ENCODE measurements around the gene CARS1. TPM values are rescaled to one million over a fixed set of nuclear protein-coding genes. Genes with fewer than 3 reads are reported as not detected.
"Not testable (repeated sequence)": the region's sequence is repeated elsewhere in the genome, so short reads cannot be mapped to it uniquely, and the experiment has no call there.

CARS1 gene
- total RNA-seq, 1 donor from 2014 or later: 51.8 TPM

DNA sequence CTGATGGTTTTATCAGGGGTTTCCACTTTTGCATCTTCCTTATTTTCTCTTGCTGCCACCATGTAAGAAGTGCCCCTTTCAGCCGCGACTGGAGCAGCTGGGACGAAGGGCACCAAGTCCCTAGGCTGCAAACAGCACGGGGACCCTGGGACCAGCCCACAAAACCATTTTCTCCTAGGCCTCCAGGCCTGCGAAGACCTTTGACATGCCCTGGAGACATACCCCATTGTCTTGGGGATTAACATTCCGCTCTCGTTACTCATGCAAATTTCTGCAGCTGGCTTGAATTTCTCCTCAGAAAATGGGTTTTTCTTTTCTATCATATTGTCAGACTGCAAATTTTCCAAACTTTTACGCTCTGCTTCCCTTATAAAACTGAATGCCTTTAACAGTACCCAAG lies 6.7 kb upstream of the CARS1 start:
- H3K4me1 Mint-ChIP-seq (ENCODE audit: low read depth); H3K36me3 Mint-ChIP-seq (ENCODE audit: low read depth); H3K27ac Mint-ChIP-seq; DNase-seq (ENCODE audit: low spot score); intact Hi-C loops (cut with micrococcal nuclease); H3K4me3 Mint-ChIP-seq (ENCODE audit: low read depth); H3K9me3 Mint-ChIP-seq: not testable (repeated sequence)
- peaks cover 18% of the 10 kb centered on the region for H3K27me3 Mint-ChIP-seq (ENCODE audit: low read depth)

DNA sequence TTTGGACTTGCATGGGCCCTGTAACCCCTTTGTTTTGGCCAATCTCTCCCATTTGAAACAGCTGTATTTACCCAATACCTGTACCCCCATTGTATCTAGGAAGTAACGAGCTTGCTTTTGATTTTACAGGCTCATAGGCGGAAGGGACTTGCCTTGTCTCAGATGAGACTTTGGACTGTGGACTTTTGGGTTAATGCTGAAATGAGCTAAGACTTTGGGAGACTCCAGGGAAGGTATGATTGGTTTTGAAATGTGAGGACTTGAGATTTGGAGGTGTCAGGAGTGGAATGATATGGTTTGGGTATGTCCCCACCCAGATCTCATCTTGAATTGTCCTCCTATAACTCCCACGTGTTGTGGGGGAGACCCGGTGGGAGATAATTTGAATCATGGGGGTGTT lies 6.2 kb upstream of the CARS1 start:
- H3K27me3 Mint-ChIP-seq (ENCODE audit: low read depth): peaks cover 18% of the 10 kb centered on the region
- H3K9me3 Mint-ChIP-seq; intact Hi-C loops (cut with micrococcal nuclease); H3K27ac Mint-ChIP-seq; H3K36me3 Mint-ChIP-seq (ENCODE audit: low read depth); H3K4me1 Mint-ChIP-seq (ENCODE audit: low read depth); H3K4me3 Mint-ChIP-seq (ENCODE audit: low read depth); DNase-seq (ENCODE audit: low spot score): not testable (repeated sequence)

DNA sequence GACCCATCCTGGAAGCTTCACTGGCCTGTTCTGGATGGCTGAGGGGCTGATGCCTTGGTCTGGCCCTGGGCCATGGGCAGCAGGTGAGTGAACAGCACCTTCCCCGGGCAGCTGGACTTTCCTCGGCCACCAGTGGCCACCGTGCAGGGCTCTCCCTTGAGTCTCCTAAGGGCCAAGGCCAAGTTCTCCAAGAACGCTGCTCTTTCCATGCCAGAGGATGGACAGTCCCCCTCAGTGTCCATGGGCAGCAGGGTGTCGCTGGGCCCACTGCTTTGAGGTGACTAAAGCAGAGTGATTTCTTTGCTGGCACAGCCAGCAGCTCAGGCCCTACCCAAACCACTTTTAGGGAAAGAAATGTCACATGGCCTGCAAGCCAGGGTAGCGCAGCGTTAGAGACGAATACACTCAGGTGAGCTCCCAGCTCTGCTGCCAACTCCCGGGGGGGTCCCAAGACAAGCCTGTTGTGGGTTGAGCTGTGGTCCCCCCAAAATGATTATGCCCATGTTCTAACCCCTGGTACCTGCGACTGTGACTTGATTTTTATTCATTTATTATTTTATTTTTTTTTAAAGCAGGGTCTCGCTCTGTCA lies 3.3 kb upstream of the CARS1 start:
- Mint-ChIP-seq H3K27ac (no peak overlapping the region), H3K9me3 (no peaks in the 10 kb centered on the region), H3K4me3 (ENCODE audit: low read depth) (no peak overlapping the region)

DNA sequence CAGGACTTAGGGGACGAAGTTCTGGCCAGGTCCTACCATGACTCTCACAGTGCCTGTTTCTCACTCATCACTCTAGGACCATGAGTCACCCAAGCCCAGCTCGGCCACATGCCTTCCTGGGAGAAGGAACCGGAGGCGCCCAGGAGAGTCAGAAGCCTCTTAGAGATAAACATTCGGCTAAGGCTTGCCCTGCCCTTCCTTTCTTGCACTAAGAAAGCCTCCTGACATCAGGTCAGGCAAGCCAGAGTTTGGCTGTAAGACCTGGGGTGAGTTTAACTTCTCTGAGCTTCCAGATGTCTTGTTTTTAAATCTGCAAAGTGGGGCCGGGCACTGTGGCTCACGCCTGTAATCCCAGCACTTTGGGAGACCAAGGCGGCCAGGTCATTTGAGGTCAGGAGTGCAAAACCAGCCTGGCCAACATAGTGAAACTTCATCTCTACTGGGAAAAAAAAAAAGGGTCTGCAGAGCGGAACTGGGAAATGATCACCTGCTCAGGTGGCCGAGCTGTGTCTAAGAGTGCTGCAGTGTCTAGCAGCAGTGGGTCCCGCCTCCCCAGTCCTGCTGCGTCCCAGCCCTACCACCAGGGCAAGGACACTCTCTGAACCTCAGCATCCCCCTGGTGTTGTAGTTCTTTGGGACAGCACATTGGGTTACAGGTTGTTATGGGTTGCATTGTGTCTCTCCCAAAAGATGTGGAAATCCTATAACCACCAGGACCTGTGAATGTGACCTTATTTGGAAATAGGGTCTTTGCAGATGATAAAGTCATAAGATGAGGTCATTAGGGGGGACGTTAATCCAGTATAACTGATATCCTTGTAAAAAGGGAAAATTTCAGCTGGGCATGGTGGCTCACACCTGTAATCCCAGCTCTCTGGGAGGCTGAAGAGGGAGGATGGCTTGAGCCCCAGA lies 1.8 kb upstream of the CARS1 start:
- DNase-seq (ENCODE audit: low spot score): no peak
- Mint-ChIP-seq H3K4me3 (ENCODE audit: low read depth) (peak overlapping the region; percentile 46), H3K36me3 (ENCODE audit: low read depth) (peaks cover 3% of the 10 kb centered on the region), H3K27ac (no peak overlapping the region), H3K9me3 (no peaks in the 10 kb centered on the region), H3K27me3 (ENCODE audit: low read depth) (peaks cover under 1% of the 10 kb centered on the region), H3K4me1 (ENCODE audit: low read depth) (peaks cover 18% of the 10 kb centered on the region)
- intact Hi-C loops (cut with micrococcal nuclease): no loop called here

More for the DNA sequence above, 3.3 kb upstream of the CARS1 start:
- no peak for DNase-seq (ENCODE audit: low spot score)
- no peaks in the 10 kb centered on the region for H3K36me3 Mint-ChIP-seq (ENCODE audit: low read depth)
- intact Hi-C loops (cut with micrococcal nuclease): no loop called here
- peaks cover 10% of the 10 kb centered on the region for H3K4me1 Mint-ChIP-seq (ENCODE audit: low read depth)
- peaks cover 9% of the 10 kb centered on the region for H3K27me3 Mint-ChIP-seq (ENCODE audit: low read depth)

DNA sequence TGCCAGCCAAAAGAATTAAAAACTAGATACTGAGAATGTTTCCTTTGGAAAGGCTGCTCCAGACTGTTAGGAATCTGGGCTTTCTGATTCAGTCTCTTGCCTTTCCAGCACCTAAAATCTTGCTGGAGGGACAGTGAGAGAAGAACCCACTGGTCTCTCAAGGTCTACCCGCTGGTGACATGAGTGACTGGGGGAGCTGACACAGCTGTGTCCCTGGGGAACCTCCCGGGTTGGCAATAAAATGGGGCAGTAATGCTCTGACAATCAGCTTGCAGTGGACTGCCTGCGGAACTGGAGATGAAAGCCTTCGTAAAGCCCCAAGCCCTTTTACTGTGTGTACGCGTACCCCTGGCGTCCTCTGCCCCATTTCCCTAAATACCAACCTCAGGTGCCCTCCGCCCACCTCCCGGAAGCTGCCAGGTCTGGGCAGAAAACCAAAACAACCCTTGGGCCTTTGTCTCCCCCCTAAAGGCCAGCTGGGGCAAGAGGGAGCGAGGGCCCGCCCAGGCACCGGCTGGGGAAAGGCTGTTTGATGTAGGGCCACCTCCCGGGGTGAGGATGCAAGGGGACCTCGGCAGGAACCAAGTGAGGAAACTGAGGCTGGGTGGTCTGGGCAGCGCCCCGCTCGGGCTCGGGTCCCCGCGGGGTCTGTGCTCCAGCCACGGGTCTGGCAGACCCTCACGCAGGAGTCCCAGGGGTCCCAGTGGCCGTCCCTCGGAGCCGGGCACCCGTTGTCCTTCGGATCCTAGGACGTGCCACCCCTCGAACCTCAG lies 741 bp downstream of the CARS1 start:
- peak overlapping the region; percentile 76 for H3K27ac Mint-ChIP-seq
- H3K4me1 Mint-ChIP-seq (ENCODE audit: low read depth): peaks cover 25% of the 10 kb centered on the region
- no peaks in the 10 kb centered on the region for H3K27me3 Mint-ChIP-seq (ENCODE audit: low read depth)
- intact Hi-C loops (cut with micrococcal nuclease): loop anchor here (1.0 kb wide), 1 partner anchor 64 kb away; the partner anchor contains the start of gene NAP1L4
- peaks cover 10% of the 10 kb centered on the region for H3K36me3 Mint-ChIP-seq (ENCODE audit: low read depth)
- peak overlapping the region; percentile 82 for H3K4me3 Mint-ChIP-seq (ENCODE audit: low read depth)
- H3K9me3 Mint-ChIP-seq: no peaks in the 10 kb centered on the region
- DNase-seq (ENCODE audit: low spot score): no peak

DNA sequence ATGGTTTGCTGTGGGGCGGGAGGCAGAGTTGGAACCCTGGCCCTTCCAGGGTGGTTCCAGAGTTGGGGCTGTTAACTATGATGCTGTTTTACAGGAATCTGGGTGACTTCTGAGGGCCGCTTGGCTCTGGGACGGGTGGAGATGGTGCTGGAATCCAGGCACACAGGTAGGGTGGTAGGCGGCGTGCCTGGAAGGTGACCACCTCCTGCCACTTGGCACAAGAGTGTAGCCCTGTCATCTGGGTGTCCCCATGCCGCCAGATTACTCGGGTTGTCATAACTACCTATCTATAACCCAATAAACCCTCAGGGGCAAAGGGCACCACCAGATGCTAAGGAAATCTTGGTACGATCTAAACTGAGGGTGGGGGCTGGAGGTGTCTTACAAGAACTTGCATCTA lies 1.3 kb downstream of the CARS1 start:
- peaks cover 26% of the 10 kb centered on the region for H3K4me1 Mint-ChIP-seq (ENCODE audit: low read depth)
- H3K36me3 Mint-ChIP-seq (ENCODE audit: low read depth): peaks cover 10% of the 10 kb centered on the region
- peak overlapping the region; percentile 63 for H3K27ac Mint-ChIP-seq
- no peaks in the 10 kb centered on the region for H3K9me3 Mint-ChIP-seq
- H3K4me3 Mint-ChIP-seq (ENCODE audit: low read depth): peak overlapping the region; percentile 82
- intact Hi-C loops (cut with micrococcal nuclease): no loop called here
- no peaks in the 10 kb centered on the region for H3K27me3 Mint-ChIP-seq (ENCODE audit: low read depth)
- no peak for DNase-seq (ENCODE audit: low spot score)

DNA sequence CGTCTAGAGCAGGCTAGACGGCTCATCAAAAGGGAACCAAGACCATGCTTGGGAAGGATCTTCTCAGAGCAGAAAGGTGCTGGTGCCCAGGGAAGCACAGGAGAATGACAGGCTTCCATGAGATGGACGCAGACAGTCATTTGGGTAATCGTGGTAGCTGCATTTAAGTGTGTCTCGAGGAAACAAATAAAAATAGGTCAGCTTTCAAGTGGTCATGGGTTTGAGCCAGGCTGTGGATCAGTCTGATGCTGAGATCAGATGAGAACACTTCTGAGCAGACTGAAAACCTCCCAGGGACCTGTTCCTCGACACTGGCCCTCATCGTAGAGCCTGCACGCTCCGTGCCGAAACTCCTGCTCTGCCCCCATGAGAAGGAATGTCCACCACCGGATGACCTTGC lies 4.7 kb downstream of the CARS1 start:
- no peaks in the 10 kb centered on the region for H3K9me3 Mint-ChIP-seq
- peaks cover 36% of the 10 kb centered on the region for H3K4me1 Mint-ChIP-seq (ENCODE audit: low read depth)
- no peak for DNase-seq (ENCODE audit: low spot score)
- H3K36me3 Mint-ChIP-seq (ENCODE audit: low read depth): peaks cover 18% of the 10 kb centered on the region
- H3K4me3 Mint-ChIP-seq (ENCODE audit: low read depth): no peak overlapping the region
- H3K27ac Mint-ChIP-seq: no peak overlapping the region
- intact Hi-C loops (cut with micrococcal nuclease): no loop called here
- H3K27me3 Mint-ChIP-seq (ENCODE audit: low read depth): no peaks in the 10 kb centered on the region

DNA sequence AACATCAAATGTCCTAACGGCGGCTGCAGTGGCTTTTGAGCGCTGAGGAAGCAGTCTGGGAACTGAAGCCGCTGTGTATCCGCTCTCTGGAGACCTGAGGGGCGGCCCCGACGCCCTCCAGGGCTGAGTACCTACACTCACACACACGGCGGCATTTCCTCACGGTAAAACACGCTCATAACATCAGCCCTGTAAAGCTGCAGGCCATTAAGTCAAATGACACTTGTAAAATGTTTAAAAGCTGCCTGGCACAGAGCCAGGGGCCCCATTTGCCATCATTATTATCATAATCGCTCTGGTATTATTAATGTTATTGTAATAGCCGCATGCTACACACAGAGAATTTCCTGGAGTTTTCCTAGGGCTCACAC lies 5.1 kb downstream of the CARS1 start:
- Mint-ChIP-seq H3K4me1 (ENCODE audit: low read depth) (peaks cover 34% of the 10 kb centered on the region), H3K36me3 (ENCODE audit: low read depth) (peaks cover 21% of the 10 kb centered on the region), H3K27me3 (ENCODE audit: low read depth) (no peaks in the 10 kb centered on the region), H3K9me3 (no peaks in the 10 kb centered on the region), H3K4me3 (ENCODE audit: low read depth) (no peak overlapping the region), H3K27ac (no peak overlapping the region)
- intact Hi-C loops (cut with micrococcal nuclease): no loop called here
- no peak for DNase-seq (ENCODE audit: low spot score)

DNA sequence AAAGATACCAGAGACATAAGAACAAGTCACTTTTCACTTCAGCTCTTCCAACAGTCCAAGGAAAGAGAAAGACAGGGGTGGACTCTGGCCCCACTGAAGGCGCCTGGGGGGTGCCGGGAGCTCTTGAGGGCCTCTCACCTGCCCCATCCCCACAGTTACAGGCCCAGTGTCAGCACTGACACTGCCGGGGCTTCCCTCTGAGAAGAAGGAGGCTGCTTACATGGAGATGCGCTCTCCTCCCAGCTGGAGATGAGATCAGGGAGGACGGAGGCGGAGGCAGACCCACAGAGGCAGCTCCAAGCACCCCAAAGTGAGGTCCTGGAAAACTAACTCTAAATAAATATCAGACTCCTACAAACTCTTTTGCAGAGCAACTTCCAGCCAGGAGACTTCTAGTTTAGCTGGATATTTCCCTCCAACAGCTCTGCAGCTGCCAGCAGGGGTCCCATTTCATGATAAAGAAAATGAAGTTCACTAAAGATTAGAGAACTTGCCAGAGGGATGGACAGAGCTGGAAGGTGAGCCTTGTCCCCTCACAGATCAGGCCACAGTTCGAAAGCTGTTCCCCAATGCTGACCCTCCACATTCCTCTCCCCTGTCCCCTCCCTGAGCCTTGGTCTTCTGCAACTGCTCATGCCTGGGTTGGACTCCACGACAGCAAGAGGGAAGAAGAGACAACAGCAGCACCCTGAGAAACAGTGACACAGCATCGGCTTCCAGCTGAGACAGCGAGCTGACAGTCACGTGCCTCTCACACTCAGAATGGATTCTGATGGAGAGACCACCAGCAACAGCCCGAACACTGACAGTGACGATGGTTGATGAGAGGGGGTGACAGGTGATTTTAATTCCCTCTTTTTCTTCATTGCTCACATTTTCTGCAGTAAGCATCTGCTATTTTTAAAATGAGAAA lies 5.8 kb downstream of the CARS1 start:
- H3K4me1 Mint-ChIP-seq (ENCODE audit: low read depth): peaks cover 34% of the 10 kb centered on the region
- no peak for DNase-seq (ENCODE audit: low spot score)
- intact Hi-C loops (cut with micrococcal nuclease): no loop called here
- H3K9me3 Mint-ChIP-seq: no peaks in the 10 kb centered on the region
- no peak overlapping the region for H3K4me3 Mint-ChIP-seq (ENCODE audit: low read depth)
- H3K36me3 Mint-ChIP-seq (ENCODE audit: low read depth): peaks cover 23% of the 10 kb centered on the region
- H3K27me3 Mint-ChIP-seq (ENCODE audit: low read depth): no peaks in the 10 kb centered on the region
- peak overlapping the region; percentile 60 for H3K27ac Mint-ChIP-seq

DNA sequence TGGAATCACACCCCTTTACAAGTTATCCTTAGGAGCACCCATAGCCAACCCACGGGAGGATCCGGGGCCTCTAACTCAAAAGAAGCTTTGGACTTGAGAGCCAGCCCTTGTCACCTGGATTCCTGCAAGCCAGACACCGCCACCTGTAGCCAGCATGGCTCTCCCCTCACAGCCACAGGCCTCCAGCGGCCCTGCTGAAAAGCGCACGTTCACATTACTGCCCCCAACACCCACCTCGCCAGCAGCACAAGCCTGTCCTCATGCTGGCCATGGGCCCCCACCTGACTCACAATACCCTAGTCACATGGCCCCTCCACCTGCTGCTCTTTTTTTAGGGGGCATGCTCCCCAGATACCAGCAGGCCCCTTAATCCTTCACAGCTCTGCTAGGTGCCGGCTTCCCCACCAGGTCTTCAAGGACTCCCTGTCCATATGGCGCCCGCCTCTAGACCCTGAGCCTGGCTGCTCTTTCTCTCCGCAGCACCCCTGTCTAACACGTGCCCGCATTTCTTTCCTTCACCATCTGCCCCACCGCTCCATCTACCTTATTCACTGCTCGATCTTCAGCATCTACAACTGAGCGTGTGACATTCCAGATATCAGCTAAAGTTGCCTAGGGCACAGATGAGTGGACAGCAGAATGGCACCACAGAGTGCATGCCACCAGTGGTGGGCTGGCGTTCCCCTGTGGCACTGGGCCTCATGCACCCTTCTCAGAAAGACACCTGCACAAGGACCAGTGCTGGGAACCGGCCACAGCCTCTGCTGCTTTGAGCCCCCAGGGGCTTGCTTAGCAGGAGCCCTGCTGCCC lies 6.6 kb downstream of the CARS1 start:
- Mint-ChIP-seq H3K4me1 (ENCODE audit: low read depth) (peaks cover 26% of the 10 kb centered on the region), H3K4me3 (ENCODE audit: low read depth) (no peak overlapping the region), H3K27ac (peak overlapping the region; percentile 92), H3K36me3 (ENCODE audit: low read depth) (peaks cover 26% of the 10 kb centered on the region), H3K27me3 (ENCODE audit: low read depth) (no peaks in the 10 kb centered on the region), H3K9me3 (no peaks in the 10 kb centered on the region)
- intact Hi-C loops (cut with micrococcal nuclease): no loop called here
- no peak for DNase-seq (ENCODE audit: low spot score)

DNA sequence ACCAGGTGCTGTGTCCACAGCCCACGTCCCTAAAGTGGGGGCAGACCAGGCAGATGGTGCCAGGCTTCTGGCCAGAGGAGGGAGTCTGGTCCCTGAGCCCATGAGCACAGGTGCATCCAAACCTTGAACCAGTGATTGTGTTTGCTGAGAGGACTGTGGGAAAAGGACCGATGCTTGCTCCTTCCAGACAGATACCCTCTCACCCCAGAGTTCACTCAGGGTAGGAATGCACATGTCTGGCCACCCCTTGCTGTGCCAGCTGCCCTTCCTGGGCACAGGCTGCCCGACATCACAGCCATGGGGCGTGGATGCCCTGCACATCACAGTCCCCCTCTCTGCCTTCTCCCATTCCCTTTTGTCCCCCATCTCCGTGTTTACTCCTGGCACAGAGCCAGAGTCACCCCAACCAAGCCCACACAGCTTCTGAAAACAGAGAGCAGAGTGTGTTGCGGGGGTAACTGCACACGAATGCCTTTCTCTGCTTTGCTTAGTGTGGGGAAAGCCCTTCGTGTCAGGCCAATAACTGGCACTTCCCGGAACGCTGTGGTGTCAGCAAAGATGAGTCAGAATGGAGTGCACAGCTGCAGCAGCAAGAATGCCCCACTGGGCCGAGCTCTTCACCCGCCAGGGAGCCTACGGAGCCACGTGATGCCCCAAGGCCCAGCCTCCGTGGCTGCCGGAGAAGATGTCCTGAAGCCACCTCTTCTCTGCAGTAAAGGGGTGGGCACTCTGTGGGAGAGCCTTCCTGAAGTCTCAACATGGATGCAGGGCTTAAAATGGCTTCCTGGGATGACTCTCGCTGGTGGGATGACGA lies 7.6 kb downstream of the CARS1 start:
- intact Hi-C loops (cut with micrococcal nuclease): no loop called here
- H3K27ac Mint-ChIP-seq: peak overlapping the region; percentile 92

More for the DNA sequence above, 7.6 kb downstream of the CARS1 start:
- peaks cover 24% of the 10 kb centered on the region for H3K4me1 Mint-ChIP-seq (ENCODE audit: low read depth)
- H3K9me3 Mint-ChIP-seq: no peaks in the 10 kb centered on the region
- peaks cover 27% of the 10 kb centered on the region for H3K36me3 Mint-ChIP-seq (ENCODE audit: low read depth)
- peak; percentile 26 for DNase-seq (ENCODE audit: low spot score)
- no peak overlapping the region for H3K4me3 Mint-ChIP-seq (ENCODE audit: low read depth)
- H3K27me3 Mint-ChIP-seq (ENCODE audit: low read depth): no peaks in the 10 kb centered on the region
